ENCODE results near the gene GABRB1. TPM values are rescaled to one million over a fixed set of nuclear protein-coding genes. Genes with fewer than 3 reads are reported as not detected.

GABRB1 gene
- total RNA-seq, 4 donors from 2014 or later: 0.13 TPM; not detected in 3

DNA sequence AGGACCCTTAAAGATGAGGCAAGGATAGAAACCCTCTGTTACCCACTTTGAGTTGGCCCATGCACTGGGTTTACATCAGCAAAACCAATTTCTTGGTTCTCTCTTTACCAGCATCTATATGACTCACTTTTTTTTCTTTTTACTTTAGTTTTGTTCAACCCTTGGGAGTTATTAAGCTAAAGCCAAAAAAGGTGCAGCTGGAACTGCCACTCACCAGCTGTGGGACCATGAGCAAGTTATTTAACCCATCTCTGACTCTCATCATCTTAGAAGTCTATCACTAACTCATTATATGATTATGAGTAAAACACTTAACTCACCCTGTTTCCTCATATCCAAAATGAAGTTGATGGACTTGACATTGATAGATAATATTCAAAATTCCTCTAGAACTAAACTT, 53.4 kb downstream of the GABRB1 start:
- intact Hi-C loops (cut with DNase I): no loop called here
- TF ChIP-seq POLR2AphosphoS5 (IDR thresholded peaks at IDR 0.05) (no peak), EP300 (IDR thresholded peaks at IDR 0.05) (no peak), POLR2A (IDR thresholded peaks at IDR 0.05; ENCODE audit: low read depth) (no peak)
- TF ChIP-seq, protein P1, sequence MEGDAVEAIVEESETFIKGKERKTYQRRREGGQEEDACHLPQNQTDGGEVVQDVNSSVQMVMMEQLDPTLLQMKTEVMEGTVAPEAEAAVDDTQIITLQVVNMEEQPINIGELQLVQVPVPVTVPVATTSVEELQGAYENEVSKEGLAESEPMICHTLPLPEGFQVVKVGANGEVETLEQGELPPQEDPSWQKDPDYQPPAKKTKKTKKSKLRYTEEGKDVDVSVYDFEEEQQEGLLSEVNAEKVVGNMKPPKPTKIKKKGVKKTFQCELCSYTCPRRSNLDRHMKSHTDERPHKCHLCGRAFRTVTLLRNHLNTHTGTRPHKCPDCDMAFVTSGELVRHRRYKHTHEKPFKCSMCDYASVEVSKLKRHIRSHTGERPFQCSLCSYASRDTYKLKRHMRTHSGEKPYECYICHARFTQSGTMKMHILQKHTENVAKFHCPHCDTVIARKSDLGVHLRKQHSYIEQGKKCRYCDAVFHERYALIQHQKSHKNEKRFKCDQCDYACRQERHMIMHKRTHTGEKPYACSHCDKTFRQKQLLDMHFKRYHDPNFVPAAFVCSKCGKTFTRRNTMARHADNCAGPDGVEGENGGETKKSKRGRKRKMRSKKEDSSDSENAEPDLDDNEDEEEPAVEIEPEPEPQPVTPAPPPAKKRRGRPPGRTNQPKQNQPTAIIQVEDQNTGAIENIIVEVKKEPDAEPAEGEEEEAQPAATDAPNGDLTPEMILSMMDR (IDR thresholded peaks at IDR 0.05): no peak
- H3K27me3 ChIP-seq: no peaks in the 10 kb centered on the region
- no peak overlapping the region for H3K4me3 ChIP-seq
- H3K9me3 ChIP-seq: no peaks in the 10 kb centered on the region
- H3K4me1 ChIP-seq: no peaks in the 10 kb centered on the region
- H3K27ac ChIP-seq (replicated peaks in 1 of 4): no peak overlapping the region
- no peaks in the 10 kb centered on the region for H3K36me3 ChIP-seq
- no peak for DNase-seq (ENCODE audit: extremely low spot score)

DNA sequence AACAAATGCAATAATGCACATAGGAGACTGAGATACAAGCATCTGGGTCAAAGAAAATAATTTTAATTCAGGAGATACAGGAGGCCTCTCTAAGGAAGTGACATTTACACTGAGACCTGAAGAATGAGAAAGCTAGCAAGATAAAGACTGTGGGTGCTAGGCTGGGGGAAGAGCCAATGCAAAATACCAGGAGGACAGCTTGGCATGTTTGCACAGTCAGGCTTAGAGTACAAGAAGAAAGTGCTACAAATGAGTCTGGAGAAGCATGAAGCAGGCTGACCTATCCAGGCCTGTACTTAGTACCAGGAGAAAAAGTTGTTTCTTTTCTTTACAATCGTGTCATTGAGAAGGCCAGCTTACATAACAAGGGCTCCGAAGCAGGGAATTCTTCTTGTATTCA, 56.9 kb downstream of the GABRB1 start:
- TF ChIP-seq, protein P1 (IDR thresholded peaks at IDR 0.05): no peak
- TF ChIP-seq POLR2AphosphoS5 (IDR thresholded peaks at IDR 0.05) (no peak), POLR2A (IDR thresholded peaks at IDR 0.05; ENCODE audit: low read depth) (no peak), EP300 (IDR thresholded peaks at IDR 0.05) (no peak)
- no peaks in the 10 kb centered on the region for H3K27me3 ChIP-seq
- no peak for DNase-seq (ENCODE audit: extremely low spot score)
- no peaks in the 10 kb centered on the region for H3K36me3 ChIP-seq
- intact Hi-C loops (cut with DNase I): no loop called here
- no peak overlapping the region for H3K27ac ChIP-seq (replicated peaks in 1 of 4)
- 62% methylated on average over 2 of the region's 2 CpGs for whole genome bisulfite sequencing
- H3K4me3 ChIP-seq: no peak overlapping the region
- no peaks in the 10 kb centered on the region for H3K9me3 ChIP-seq
- H3K4me1 ChIP-seq: no peaks in the 10 kb centered on the region

DNA sequence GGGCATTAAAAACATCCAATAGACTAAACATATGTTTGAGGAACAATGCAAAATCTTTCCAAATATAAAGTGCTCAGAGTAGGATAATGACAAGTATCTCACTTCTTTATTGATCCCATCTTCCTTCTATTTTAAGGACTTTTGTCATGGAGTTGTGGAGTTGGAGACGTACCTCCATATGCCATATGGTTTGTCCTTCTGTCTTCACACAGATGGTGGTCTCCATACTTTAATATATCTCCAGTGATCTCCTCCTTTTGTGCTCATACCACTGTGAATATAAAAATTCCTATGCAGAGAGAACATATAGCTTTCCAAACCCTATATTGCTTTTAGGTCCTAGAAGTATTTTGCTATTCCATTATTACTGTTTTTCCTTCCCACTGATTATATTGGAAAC, 64.5 kb downstream of the GABRB1 start:
- no peaks in the 10 kb centered on the region for H3K27me3 ChIP-seq
- no peaks in the 10 kb centered on the region for H3K9me3 ChIP-seq
- intact Hi-C loops (cut with DNase I): no loop called here
- no peak overlapping the region for H3K27ac ChIP-seq (replicated peaks in 1 of 4)
- DNase-seq (ENCODE audit: extremely low spot score): no peak
- H3K4me1 ChIP-seq: no peaks in the 10 kb centered on the region
- 82% methylated on average over 1 of the region's 1 CpG for WGBS
- H3K4me3 ChIP-seq: no peak overlapping the region
- TF ChIP-seq POLR2A (IDR thresholded peaks at IDR 0.05; ENCODE audit: low read depth): no peak
- TF ChIP-seq, protein P1 (IDR thresholded peaks at IDR 0.05): no peak
- TF ChIP-seq POLR2AphosphoS5 (IDR thresholded peaks at IDR 0.05): no peak
- no peak for TF ChIP-seq EP300 (IDR thresholded peaks at IDR 0.05)
- no peaks in the 10 kb centered on the region for H3K36me3 ChIP-seq

DNA sequence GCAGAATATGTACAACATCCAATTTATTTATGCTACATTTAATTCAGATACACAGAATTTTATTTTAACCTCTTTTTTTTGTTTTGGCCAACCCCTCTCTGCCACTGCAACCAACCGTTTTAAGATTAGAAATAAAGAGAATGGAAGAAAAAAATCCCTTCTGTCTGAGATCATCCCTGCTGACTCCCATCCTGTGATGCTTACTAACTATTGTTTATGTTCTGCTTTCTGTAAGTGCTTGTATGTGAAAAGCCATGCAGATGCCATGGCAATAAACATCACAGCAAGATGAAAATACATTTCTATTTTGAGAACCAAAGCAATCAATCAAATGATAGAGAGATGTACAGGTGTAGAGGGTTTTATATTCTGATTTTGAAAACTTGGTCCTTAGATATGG, 70.1 kb downstream of the GABRB1 start:
- intact Hi-C loops (cut with DNase I): no loop called here
- no peaks in the 10 kb centered on the region for H3K9me3 ChIP-seq

DNA sequence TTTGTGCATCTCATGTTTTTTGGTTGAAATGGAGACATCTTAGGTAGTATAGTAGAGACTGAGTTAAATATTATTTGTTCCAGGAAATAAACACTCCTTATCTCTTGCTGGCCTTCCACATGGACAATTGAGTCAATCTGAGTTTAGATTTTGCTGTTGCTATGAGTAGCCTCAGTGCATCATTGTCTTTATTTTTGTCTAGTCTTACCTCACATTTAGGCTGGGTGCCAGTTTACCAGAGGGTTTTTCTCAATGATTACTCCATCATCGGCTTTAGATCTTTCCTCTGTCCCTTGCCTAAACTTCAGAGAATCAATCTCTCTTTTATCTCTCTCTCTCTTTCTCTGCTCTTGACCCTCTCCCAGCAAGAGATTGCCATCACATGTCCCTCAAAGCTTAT, 73.6 kb downstream of the GABRB1 start:
- Histone ChIP-seq H3K4me1 (no peaks in the 10 kb centered on the region), H3K27ac (replicated peaks in 1 of 4) (no peak overlapping the region), H3K36me3 (no peaks in the 10 kb centered on the region), H3K9me3 (no peaks in the 10 kb centered on the region), H3K4me3 (no peak overlapping the region), H3K27me3 (no peaks in the 10 kb centered on the region)
- TF ChIP-seq EP300 (IDR thresholded peaks at IDR 0.05) (no peak), POLR2A (IDR thresholded peaks at IDR 0.05; ENCODE audit: low read depth) (no peak), POLR2AphosphoS5 (IDR thresholded peaks at IDR 0.05) (no peak)
- TF ChIP-seq, protein P1 (IDR thresholded peaks at IDR 0.05): no peak
- 71% methylated on average over 1 of the region's 1 CpG for WGBS
- intact Hi-C loops (cut with DNase I): no loop called here
- DNase-seq (ENCODE audit: extremely low spot score): no peak

More for the DNA sequence above, 70.1 kb downstream of the GABRB1 start:
- WGBS: 45% methylated on average over 1 of the region's 1 CpG
- Histone ChIP-seq H3K27ac (replicated peaks in 1 of 4) (no peak overlapping the region), H3K4me3 (no peak overlapping the region), H3K4me1 (no peaks in the 10 kb centered on the region), H3K27me3 (no peaks in the 10 kb centered on the region), H3K36me3 (no peaks in the 10 kb centered on the region)
- TF ChIP-seq, protein P1 (IDR thresholded peaks at IDR 0.05): no peak
- no peak for TF ChIP-seq EP300 (IDR thresholded peaks at IDR 0.05)
- no peak for TF ChIP-seq POLR2AphosphoS5 (IDR thresholded peaks at IDR 0.05)
- DNase-seq (ENCODE audit: extremely low spot score): no peak
